ENCODE measurements around the gene OCIAD2. TPM values are rescaled to one million over a fixed set of nuclear protein-coding genes. Genes with fewer than 3 reads are reported as not detected.

Gene OCIAD2
- total and polyA plus RNA-seq, 2 of the 4 experiments (the other 2 are of a cell fraction) = 16.5 to 21.4 TPM

- no peaks in the 10 kb centered on the region for H3K79me1 ChIP-seq (ENCODE audit: low read depth in 1 of 2, low read length in 2 of 2)
- H3K9ac ChIP-seq (ENCODE audit: low read depth, low read length) = no peak overlapping the region
- H3K14ac ChIP-seq (replicated peaks; ENCODE audit: low read depth, low read length) = no peak overlapping the region
- H3K18ac ChIP-seq (ENCODE audit: low read depth, low read length) = no peak overlapping the region
- no peaks in the 10 kb centered on the region for H3K36me3 ChIP-seq (ENCODE audit: control insufficient read depth, insufficient read depth, low read length)
- DNase-seq (no peak), ATAC-seq (ENCODE audit: low read depth) (no peak)
- H4K5ac ChIP-seq (ENCODE audit: low read depth, low read length) = no peak overlapping the region
- H3K27ac ChIP-seq (ENCODE audit: insufficient read depth, low read length) = no peak overlapping the region
- in situ Hi-C loops (cut with MboI; ENCODE audit: low sequenced_read_pairs) (no loop called here), intact Hi-C loops (cut with micrococcal nuclease) (no loop called here), dilution Hi-C loops (cut with HindIII; ENCODE audit: low sequenced_read_pairs, unreplicated experiment) (no loop called here)
- ChIA-PET CTCF (no interaction called here), POLR2A (ENCODE audit: unreplicated experiment) (no interaction called here)
- no peak overlapping the region for H2BK15ac ChIP-seq (ENCODE audit: low read depth, low read length)
- H2AK5ac ChIP-seq (ENCODE audit: low read depth, low read length) = no peak overlapping the region
- no peak overlapping the region for H4K8ac ChIP-seq (ENCODE audit: low read depth in 2 of 2, low read length in 2 of 2)
- H3K9me1 ChIP-seq (ENCODE audit: insufficient read depth, low read length) = no peaks in the 10 kb centered on the region
- H3K4me1 ChIP-seq (ENCODE audit: control insufficient read depth, insufficient read depth, low read length) = no peaks in the 10 kb centered on the region
- H2AK9ac ChIP-seq (replicated peaks; ENCODE audit: low read depth, low read length, poor library complexity) = no peak overlapping the region
- H4K91ac ChIP-seq (ENCODE audit: insufficient read depth, low read depth, low read length) = no peak overlapping the region
- H3K27me3 ChIP-seq (ENCODE audit: control insufficient read depth, insufficient read depth, low read length) = no peaks in the 10 kb centered on the region
- TF ChIP-seq, protein P1, sequence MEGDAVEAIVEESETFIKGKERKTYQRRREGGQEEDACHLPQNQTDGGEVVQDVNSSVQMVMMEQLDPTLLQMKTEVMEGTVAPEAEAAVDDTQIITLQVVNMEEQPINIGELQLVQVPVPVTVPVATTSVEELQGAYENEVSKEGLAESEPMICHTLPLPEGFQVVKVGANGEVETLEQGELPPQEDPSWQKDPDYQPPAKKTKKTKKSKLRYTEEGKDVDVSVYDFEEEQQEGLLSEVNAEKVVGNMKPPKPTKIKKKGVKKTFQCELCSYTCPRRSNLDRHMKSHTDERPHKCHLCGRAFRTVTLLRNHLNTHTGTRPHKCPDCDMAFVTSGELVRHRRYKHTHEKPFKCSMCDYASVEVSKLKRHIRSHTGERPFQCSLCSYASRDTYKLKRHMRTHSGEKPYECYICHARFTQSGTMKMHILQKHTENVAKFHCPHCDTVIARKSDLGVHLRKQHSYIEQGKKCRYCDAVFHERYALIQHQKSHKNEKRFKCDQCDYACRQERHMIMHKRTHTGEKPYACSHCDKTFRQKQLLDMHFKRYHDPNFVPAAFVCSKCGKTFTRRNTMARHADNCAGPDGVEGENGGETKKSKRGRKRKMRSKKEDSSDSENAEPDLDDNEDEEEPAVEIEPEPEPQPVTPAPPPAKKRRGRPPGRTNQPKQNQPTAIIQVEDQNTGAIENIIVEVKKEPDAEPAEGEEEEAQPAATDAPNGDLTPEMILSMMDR (conservative IDR thresholded peaks at IDR 0.05; ENCODE audit: low read depth, low read length) = no peak
- TF ChIP-seq CEBPB (IDR thresholded peaks at IDR 0.05; ENCODE audit: low read depth, low read length) = no peak
- TF ChIP-seq FOS (IDR thresholded peaks at IDR 0.05; ENCODE audit: low read depth, low read length) = no peak
- no peak for TF ChIP-seq NFE2L2 (IDR thresholded peaks at IDR 0.05; ENCODE audit: low read depth, low read length)
- TF ChIP-seq RCOR1 (IDR thresholded peaks at IDR 0.05; ENCODE audit: insufficient replicate concordance, low read length) = no peak
- no peak for TF ChIP-seq SMC3 (IDR thresholded peaks at IDR 0.05; ENCODE audit: low read depth, low read length)
- TF ChIP-seq BHLHE40 (IDR thresholded peaks at IDR 0.05; ENCODE audit: low read depth, low read length) = no peak
- no peak for TF ChIP-seq MAZ (IDR thresholded peaks at IDR 0.05; ENCODE audit: borderline replicate concordance, low read depth, low read length)
- TF ChIP-seq RAD21 (IDR thresholded peaks at IDR 0.05; ENCODE audit: low read length) = no peak
- TF ChIP-seq, protein P2, sequence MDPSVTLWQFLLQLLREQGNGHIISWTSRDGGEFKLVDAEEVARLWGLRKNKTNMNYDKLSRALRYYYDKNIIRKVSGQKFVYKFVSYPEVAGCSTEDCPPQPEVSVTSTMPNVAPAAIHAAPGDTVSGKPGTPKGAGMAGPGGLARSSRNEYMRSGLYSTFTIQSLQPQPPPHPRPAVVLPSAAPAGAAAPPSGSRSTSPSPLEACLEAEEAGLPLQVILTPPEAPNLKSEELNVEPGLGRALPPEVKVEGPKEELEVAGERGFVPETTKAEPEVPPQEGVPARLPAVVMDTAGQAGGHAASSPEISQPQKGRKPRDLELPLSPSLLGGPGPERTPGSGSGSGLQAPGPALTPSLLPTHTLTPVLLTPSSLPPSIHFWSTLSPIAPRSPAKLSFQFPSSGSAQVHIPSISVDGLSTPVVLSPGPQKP (IDR thresholded peaks at IDR 0.05; ENCODE audit: borderline replicate concordance, low read depth, low read length) = no peak
- no peak for TF ChIP-seq POLR2A (IDR thresholded peaks at IDR 0.05; ENCODE audit: low read depth, low read length)
- no peak for TF ChIP-seq MAFK (IDR thresholded peaks at IDR 0.05; ENCODE audit: low read depth, low read length)
- no peak for TF ChIP-seq MXI1 (IDR thresholded peaks at IDR 0.05; ENCODE audit: borderline replicate concordance, low read depth, low read length)
- no peak for TF ChIP-seq CHD1 (IDR thresholded peaks at IDR 0.05; ENCODE audit: low read depth, low read length)
- TF ChIP-seq, protein P3, sequence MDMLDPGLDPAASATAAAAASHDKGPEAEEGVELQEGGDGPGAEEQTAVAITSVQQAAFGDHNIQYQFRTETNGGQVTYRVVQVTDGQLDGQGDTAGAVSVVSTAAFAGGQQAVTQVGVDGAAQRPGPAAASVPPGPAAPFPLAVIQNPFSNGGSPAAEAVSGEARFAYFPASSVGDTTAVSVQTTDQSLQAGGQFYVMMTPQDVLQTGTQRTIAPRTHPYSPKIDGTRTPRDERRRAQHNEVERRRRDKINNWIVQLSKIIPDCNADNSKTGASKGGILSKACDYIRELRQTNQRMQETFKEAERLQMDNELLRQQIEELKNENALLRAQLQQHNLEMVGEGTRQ (IDR thresholded peaks at IDR 0.05; ENCODE audit: low read depth, low read length) = no peak
- TF ChIP-seq RFX5 (IDR thresholded peaks at IDR 0.05; ENCODE audit: low read depth, low read length) = no peak
- no peak overlapping the region for H2AFZ ChIP-seq (replicated peaks; ENCODE audit: low read length, poor library complexity)
- no peaks in the 10 kb centered on the region for H4K20me1 ChIP-seq (ENCODE audit: insufficient read depth, low read length)
- no peak overlapping the region for H3K23ac ChIP-seq (ENCODE audit: low read depth, low read length)
- H2BK20ac ChIP-seq (ENCODE audit: low read depth, low read length) = no peak overlapping the region
- H2BK120ac ChIP-seq (ENCODE audit: low read depth, low read length) = no peak overlapping the region
- H3K4me3 ChIP-seq (ENCODE audit: insufficient read depth, low read depth, low read length) = no peak overlapping the region
- H3K56ac ChIP-seq (ENCODE audit: extremely low read depth, insufficient read depth, low read length) = no peak overlapping the region
- no peak overlapping the region for H2BK5ac ChIP-seq (ENCODE audit: low read depth, low read length, poor library complexity, severe bottlenecking)
- no TSS peak for BruUV-seq (replicated peaks)
- H3K9me3 ChIP-seq (ENCODE audit: control insufficient read depth, insufficient read depth, low read length) = no peaks in the 10 kb centered on the region
- no peak overlapping the region for H3K4me2 ChIP-seq (ENCODE audit: low read depth, low read length)
- H3K4ac ChIP-seq (ENCODE audit: low read depth, low read length) = no peak overlapping the region
Observed at GRCh38 chr4:48891028-48891619, 15.4 kb downstream of the OCIAD2 start.
